ENCODE measurements around the gene NUDT14. TPM values are rescaled to one million over a fixed set of nuclear protein-coding genes. Genes with fewer than 3 reads are reported as not detected.

NUDT14 gene
- total and polyA plus RNA-seq, 4 donors: 6.1 to 29.9 (median 11.7) TPM

DNA sequence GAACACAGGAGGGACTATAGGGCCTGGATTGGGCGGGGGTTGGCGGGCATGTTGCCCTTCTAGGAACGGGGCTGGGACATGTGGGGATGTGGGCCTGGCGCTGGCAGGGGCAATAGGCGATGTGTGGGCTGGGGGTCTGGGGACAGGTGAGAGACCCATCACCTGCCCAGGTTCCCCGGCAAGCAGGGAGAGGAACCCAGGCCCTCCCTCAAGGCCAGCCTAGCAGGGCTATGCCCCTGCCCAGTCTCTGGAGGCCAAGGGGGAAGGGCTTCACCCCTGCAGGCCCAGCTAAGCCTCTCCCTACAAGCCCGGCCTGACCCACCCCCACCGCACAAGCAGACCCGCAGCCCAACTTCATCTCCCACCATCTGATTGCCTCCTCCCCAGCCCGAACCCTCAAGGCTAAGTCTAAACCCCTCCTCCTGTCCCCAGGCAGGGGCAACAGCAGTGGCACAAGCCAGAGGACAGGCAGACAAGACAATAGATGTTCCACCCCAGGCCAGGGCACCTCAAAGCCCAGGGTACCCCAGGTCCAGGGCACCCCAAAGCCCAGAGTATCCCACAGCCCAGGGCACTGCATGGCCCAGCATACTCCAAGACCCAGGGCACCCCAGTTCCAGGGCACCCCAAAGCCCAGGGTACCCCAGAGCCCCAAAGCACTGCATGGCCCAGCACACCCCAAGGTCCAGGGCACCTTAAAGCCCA lies 19.0 kb downstream of the NUDT14 start:
- intact Hi-C loops (cut with DNase I): no loop called here
- WGBS, 2 donors: 91 to 95% methylated on average over 9 to 10 of the region's 10 CpGs
- Histone ChIP-seq H3K36me3 (ENCODE audit: control insufficient read depth in 1 of 2, insufficient read depth in 2 of 2, low read length in 1 of 2) (no peaks in the 10 kb centered on the region), H3K9me3 (ENCODE audit: control insufficient read depth, low read length) (no peaks in the 10 kb centered on the region), H3K27me3 (ENCODE audit: control insufficient read depth in 1 of 2, insufficient read depth in 2 of 2, low read length in 1 of 2) (no peaks in the 10 kb centered on the region), H3K4me1 (ENCODE audit: control insufficient read depth in 1 of 2, insufficient read depth in 2 of 2, low read length in 2 of 2) (no peaks in the 10 kb centered on the region), H3K4me3 (ENCODE audit: low read length in 2 of 2) (no peak overlapping the region), H3K27ac (ENCODE audit: low read depth in 1 of 2, low read length in 2 of 2) (no peak overlapping the region)
- DNase-seq: no peak
- ATAC-seq (ENCODE audit: low FRiP score): peak; percentile 71

DNA sequence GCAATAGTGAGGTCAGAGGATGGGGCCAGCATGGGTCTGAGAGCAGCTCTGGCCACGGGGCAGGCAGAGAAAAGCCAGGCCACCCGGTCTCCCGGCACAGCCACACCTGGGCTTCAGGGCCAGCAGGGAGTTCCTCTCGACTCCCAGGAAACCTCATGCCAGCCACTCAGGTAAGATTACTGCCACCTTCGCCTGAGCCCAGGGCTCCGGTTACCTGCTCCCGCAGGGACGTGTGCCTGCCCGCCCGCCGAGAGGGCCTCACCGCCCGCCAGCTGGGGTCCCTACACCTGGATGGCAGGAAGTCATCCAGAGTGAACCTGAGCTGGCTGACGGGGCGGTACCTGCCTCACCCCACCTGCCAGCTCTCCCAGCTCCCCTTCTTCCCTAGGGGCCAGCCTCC lies 19.8 kb downstream of the NUDT14 start:
- intact Hi-C loops (cut with DNase I): no loop called here
- no peaks in the 10 kb centered on the region for H3K36me3 ChIP-seq (ENCODE audit: control insufficient read depth in 1 of 2, insufficient read depth in 2 of 2, low read length in 1 of 2)
- DNase-seq (no peak), ATAC-seq (ENCODE audit: low FRiP score) (no peak)
- WGBS, 2 donors: 89 to 94% methylated on average over 8 to 15 of the region's 15 CpGs
- H3K9me3 ChIP-seq (ENCODE audit: control insufficient read depth, low read length): no peaks in the 10 kb centered on the region
- H3K4me1 ChIP-seq (ENCODE audit: control insufficient read depth in 1 of 2, insufficient read depth in 2 of 2, low read length in 2 of 2): no peaks in the 10 kb centered on the region
- H3K27ac ChIP-seq (ENCODE audit: low read depth in 1 of 2, low read length in 2 of 2): no peak overlapping the region
- no peak overlapping the region for H3K4me3 ChIP-seq (ENCODE audit: low read length in 2 of 2)
- H3K27me3 ChIP-seq (ENCODE audit: control insufficient read depth in 1 of 2, insufficient read depth in 2 of 2, low read length in 1 of 2): no peaks in the 10 kb centered on the region

DNA sequence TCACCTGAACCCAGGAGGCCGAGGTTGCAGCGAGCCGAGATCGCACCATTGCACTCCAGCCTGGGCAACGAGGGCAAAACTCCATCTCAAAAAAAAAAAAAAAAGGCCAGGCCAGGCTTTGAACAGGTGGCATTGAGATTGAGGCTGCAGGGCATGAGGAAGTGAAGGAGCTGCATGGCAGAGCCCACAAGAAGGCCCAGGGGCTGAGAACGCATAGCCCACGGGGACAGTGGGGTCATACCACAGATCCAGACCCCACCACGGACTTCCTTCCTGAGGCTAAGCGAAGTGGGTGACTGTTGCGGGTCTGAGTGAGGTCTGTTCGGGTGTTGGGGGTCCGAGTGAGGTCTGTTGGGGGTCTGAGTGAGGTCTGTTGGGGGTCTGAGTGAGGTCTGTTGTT lies 20.3 kb downstream of the NUDT14 start:
- H3K4me1 ChIP-seq (ENCODE audit: control insufficient read depth in 1 of 2, insufficient read depth in 2 of 2, low read length in 2 of 2): no peaks in the 10 kb centered on the region
- H3K27ac ChIP-seq (ENCODE audit: low read depth in 1 of 2, low read length in 2 of 2): no peak overlapping the region
- no peaks in the 10 kb centered on the region for H3K9me3 ChIP-seq (ENCODE audit: control insufficient read depth, low read length)
- no peaks in the 10 kb centered on the region for H3K36me3 ChIP-seq (ENCODE audit: control insufficient read depth in 1 of 2, insufficient read depth in 2 of 2, low read length in 1 of 2)
- no peak for ATAC-seq (ENCODE audit: low FRiP score)
- H3K4me3 ChIP-seq (ENCODE audit: low read length in 2 of 2): no peak overlapping the region
- intact Hi-C loops (cut with DNase I): no loop called here
- WGBS, 2 donors: 90 to 91% methylated on average over 12 of the region's 12 CpGs
- no peak for DNase-seq
- H3K27me3 ChIP-seq (ENCODE audit: control insufficient read depth in 1 of 2, insufficient read depth in 2 of 2, low read length in 1 of 2): no peaks in the 10 kb centered on the region

DNA sequence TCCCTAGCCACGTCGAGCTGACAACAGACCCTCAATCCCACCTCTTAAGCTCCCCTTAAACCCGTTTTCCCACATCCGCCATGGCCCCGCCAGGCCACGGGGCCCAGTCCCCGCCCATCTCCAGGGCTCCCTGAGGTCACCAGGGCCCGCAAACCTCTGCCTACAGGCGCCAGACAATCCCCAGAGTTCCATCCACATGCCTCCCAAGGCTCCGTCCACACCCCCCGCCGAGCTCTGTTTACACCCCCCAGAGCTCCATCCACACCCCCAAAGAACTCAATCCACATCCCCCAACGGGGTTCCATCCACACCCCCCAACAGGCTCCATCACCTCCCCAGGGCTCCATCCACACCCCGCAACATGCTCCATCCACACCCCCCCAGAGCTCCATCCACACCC lies 21.8 kb downstream of the NUDT14 start:
- no peak for ATAC-seq (ENCODE audit: low FRiP score)
- H3K4me1 ChIP-seq (ENCODE audit: control insufficient read depth in 1 of 2, insufficient read depth in 2 of 2, low read length in 2 of 2): no peaks in the 10 kb centered on the region
- no peaks in the 10 kb centered on the region for H3K27me3 ChIP-seq (ENCODE audit: control insufficient read depth in 1 of 2, insufficient read depth in 2 of 2, low read length in 1 of 2)
- H3K36me3 ChIP-seq (ENCODE audit: control insufficient read depth in 1 of 2, insufficient read depth in 2 of 2, low read length in 1 of 2): no peaks in the 10 kb centered on the region
- no peaks in the 10 kb centered on the region for H3K9me3 ChIP-seq (ENCODE audit: control insufficient read depth, low read length)
- intact Hi-C loops (cut with DNase I): no loop called here
- 91 to 98% methylated on average over 14 of the region's 14 CpGs for WGBS, 2 donors
- no peak overlapping the region for H3K4me3 ChIP-seq (ENCODE audit: low read length in 2 of 2)
- no peak overlapping the region for H3K27ac ChIP-seq (ENCODE audit: low read depth in 1 of 2, low read length in 2 of 2)
- DNase-seq: no peak

DNA sequence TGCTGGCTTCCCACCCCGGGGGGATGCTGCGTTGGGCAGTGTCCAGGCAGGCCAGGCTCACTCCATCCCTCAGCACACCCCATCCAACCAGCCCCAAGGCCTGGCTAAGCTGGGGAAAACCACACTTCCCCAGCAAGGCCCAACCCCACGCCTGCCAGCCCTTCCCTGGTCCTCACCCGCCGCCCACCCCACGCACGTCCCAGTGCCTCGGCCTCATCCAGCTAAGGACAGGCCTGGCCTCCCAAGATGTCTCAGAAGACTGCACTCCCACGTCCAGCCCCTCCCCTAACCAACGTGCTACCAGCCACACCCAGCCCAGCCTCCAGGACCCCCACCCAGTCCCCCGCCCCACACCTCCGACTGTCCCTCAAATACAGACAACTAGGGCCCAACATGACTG lies 22.3 kb downstream of the NUDT14 start:
- intact Hi-C loops (cut with DNase I): no loop called here
- ATAC-seq (ENCODE audit: low FRiP score) (no peak), DNase-seq (no peak)
- no peaks in the 10 kb centered on the region for H3K27me3 ChIP-seq (ENCODE audit: control insufficient read depth in 1 of 2, insufficient read depth in 2 of 2, low read length in 1 of 2)
- H3K9me3 ChIP-seq (ENCODE audit: control insufficient read depth, low read length): no peaks in the 10 kb centered on the region
- H3K4me3 ChIP-seq (ENCODE audit: low read length in 2 of 2): no peak overlapping the region
- H3K4me1 ChIP-seq (ENCODE audit: control insufficient read depth in 1 of 2, insufficient read depth in 2 of 2, low read length in 2 of 2): no peaks in the 10 kb centered on the region
- H3K27ac ChIP-seq (ENCODE audit: low read depth in 1 of 2, low read length in 2 of 2): no peak overlapping the region
- 82 to 88% methylated on average over 12 of the region's 12 CpGs for WGBS, 2 donors
- H3K36me3 ChIP-seq (ENCODE audit: control insufficient read depth in 1 of 2, insufficient read depth in 2 of 2, low read length in 1 of 2): no peaks in the 10 kb centered on the region

DNA sequence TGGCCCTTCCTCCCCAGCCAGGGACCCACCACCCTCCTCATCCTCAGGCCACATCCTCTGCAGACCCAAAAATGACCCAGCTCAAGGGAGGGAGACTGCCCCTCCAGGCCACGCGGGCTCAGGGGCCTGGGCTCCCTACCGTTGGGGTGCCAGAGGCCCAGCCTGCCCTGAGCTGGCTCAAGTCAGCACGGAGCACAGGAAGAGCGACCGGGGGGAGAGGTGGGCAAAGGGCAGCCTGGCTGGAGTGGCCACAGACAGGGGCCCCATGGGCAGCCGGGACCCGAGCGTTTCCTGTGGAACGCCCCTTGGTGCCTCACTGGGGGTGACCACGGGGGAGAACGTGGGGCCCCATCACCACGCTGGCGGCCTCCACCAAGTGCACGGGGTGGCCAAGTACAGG lies 23.2 kb downstream of the NUDT14 start:
- Histone ChIP-seq H3K36me3 (ENCODE audit: control insufficient read depth in 1 of 2, insufficient read depth in 2 of 2, low read length in 1 of 2) (no peaks in the 10 kb centered on the region), H3K27me3 (ENCODE audit: control insufficient read depth in 1 of 2, insufficient read depth in 2 of 2, low read length in 1 of 2) (no peaks in the 10 kb centered on the region), H3K9me3 (ENCODE audit: control insufficient read depth, low read length) (no peaks in the 10 kb centered on the region), H3K4me3 (ENCODE audit: low read length in 2 of 2) (no peak overlapping the region), H3K27ac (ENCODE audit: low read depth in 1 of 2, low read length in 2 of 2) (no peak overlapping the region), H3K4me1 (ENCODE audit: control insufficient read depth in 1 of 2, insufficient read depth in 2 of 2, low read length in 2 of 2) (no peaks in the 10 kb centered on the region)
- 91 to 95% methylated on average over 14 to 15 of the region's 15 CpGs for WGBS, 2 donors
- no peak for DNase-seq
- intact Hi-C loops (cut with DNase I): no loop called here
- no peak for ATAC-seq (ENCODE audit: low FRiP score)

DNA sequence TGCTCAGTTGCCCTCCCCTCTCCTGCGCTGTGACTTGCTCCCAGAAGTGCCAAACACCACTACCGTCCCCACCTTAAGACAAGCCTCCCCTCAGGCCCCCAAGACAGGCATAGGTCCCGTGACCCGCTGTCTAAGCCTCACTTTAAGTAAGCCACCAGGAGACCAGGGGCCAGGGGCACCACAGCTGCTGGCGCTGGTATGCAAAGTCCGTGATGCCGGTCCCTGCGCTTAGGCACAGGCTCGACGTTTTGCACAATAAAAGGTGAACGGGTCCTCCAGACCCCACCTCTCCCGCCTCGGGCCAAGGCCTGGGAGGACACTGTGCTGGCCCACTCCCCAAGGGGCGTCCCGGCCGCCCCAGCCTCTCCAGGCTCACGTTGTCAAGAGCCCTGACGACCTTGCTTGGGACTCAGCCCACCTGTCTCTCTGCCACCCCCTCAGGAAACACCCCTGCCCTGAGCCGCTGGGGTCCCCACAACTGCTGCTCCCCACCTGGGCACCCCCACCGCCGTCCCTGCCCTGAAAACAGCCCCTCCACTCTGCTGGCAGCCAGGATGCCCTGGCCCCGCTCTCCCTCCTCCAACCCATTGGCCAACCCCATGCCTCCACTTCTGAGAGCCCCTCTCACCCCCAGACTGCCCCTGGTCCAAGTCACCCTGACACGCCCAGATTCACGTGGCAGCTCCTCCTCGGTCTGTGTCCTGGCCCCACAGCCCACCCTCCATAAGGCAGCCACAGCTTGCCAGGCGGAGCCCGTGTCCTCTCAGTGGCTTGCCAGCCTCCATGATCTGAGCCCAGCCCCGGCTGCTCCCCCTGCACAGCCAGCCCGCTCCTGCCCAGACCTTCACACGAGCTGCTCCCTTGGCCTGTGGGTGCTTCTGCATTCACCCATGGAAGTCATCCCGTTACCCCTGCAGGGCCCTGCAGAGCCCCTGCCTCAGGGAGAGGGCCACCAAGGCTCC lies 24.4 kb downstream of the NUDT14 start:
- 88 to 89% methylated on average over 30 to 31 of the region's 31 CpGs for WGBS, 2 donors
- ATAC-seq (ENCODE audit: low FRiP score) (no peak), DNase-seq (no peak)
- H3K27me3 ChIP-seq (ENCODE audit: control insufficient read depth in 1 of 2, insufficient read depth in 2 of 2, low read length in 1 of 2): no peaks in the 10 kb centered on the region
- H3K4me3 ChIP-seq (ENCODE audit: low read length in 2 of 2): no peak overlapping the region
- H3K9me3 ChIP-seq (ENCODE audit: control insufficient read depth, low read length): no peaks in the 10 kb centered on the region
- no peaks in the 10 kb centered on the region for H3K4me1 ChIP-seq (ENCODE audit: control insufficient read depth in 1 of 2, insufficient read depth in 2 of 2, low read length in 2 of 2)
- no peaks in the 10 kb centered on the region for H3K36me3 ChIP-seq (ENCODE audit: control insufficient read depth in 1 of 2, insufficient read depth in 2 of 2, low read length in 1 of 2)
- intact Hi-C loops (cut with DNase I): no loop called here
- no peak overlapping the region for H3K27ac ChIP-seq (ENCODE audit: low read depth in 1 of 2, low read length in 2 of 2)

DNA sequence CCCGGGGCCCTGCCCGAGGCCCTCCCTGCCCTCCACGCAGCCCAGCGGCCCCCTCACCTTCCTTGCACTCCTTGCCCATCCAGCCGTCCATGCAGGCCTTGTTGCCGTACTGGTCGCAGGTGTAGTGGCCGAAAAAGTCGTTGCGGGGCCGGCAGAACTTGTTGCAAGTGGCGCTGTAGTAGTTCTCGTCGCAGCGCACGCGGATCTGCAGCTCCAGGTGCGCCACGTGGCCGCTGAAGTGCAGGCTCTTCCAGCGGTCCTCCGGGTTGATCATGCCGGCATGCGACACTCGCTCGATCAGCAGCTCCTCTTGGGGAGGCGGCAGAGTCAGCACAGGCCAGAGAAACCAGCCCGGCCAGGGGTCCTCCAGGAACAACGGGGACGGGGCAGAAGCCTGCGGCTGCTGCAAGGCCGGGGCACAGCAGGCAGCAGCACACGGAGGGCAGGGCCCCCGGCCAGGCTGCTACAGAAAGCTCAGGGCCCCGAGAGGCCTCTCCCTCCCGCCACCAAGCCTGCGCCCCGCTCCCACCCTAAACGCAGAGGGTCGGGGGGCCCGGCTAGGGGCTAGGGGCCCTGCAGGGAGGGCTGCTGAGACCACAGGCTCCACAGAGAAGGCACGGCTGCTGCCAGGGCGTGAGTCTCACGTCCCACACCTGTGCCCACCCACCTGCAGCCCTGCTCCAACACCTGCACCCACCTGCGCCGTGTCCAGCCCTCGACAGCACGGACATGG lies 25.3 kb downstream of the NUDT14 start:
- WGBS, 2 donors: 87 to 88% methylated on average over 42 to 48 of the region's 48 CpGs
- no peaks in the 10 kb centered on the region for H3K36me3 ChIP-seq (ENCODE audit: control insufficient read depth in 1 of 2, insufficient read depth in 2 of 2, low read length in 1 of 2)
- ATAC-seq (ENCODE audit: low FRiP score) (no peak), DNase-seq (peak in 1 of 2 donors; percentile 69)
- H3K4me3 ChIP-seq (ENCODE audit: low read length in 2 of 2): no peak overlapping the region
- intact Hi-C loops (cut with DNase I): no loop called here
- H3K27me3 ChIP-seq (ENCODE audit: control insufficient read depth in 1 of 2, insufficient read depth in 2 of 2, low read length in 1 of 2): no peaks in the 10 kb centered on the region
- no peaks in the 10 kb centered on the region for H3K4me1 ChIP-seq (ENCODE audit: control insufficient read depth in 1 of 2, insufficient read depth in 2 of 2, low read length in 2 of 2)
- H3K27ac ChIP-seq (ENCODE audit: low read depth in 1 of 2, low read length in 2 of 2): no peak overlapping the region
- H3K9me3 ChIP-seq (ENCODE audit: control insufficient read depth, low read length): no peaks in the 10 kb centered on the region

Measured in aorta (tissue), 5 donors.